NCI-H2227 (cell line): ENCODE data around the gene EFHB.
"Not testable (repeated sequence)": the region's sequence is repeated elsewhere in the genome, so short reads cannot be mapped to it uniquely, and the experiment has no call there.

Source experiments
- DNase-seq: peaks from one replicate; lab custom pipeline; 2025; ENCODE audit not compliant: unreplicated experiment; lab: John Stamatoyannopoulos, UW

The EFHB gene

GRCh38 chr3:19934098-19934566 lies at the start of gene EFHB:
EFHB (minus strand) TSS chr3:19934217; CDS start chr3:19934018, 199 bp downstream.
- peak; percentile 81 for DNase-seq

- DNase-seq, result no peak
Measured at GRCh38 chr3:19972054-19972453, 38.0 kb upstream of the EFHB start.

- no peak for DNase-seq
Measured at GRCh38 chr3:19970327-19970726, 36.3 kb upstream of the EFHB start.

GRCh38 chr3:19967812-19968211 lies 33.8 kb upstream of the EFHB start:
- DNase-seq, result no peak

- DNase-seq, result no peak
Measured at GRCh38 chr3:19967208-19967607, 33.2 kb upstream of the EFHB start.

- DNase-seq, result no peak
Measured at GRCh38 chr3:19961960-19962359, 27.9 kb upstream of the EFHB start.

GRCh38 chr3:19960696-19961095 lies 26.7 kb upstream of the EFHB start:
- no peak for DNase-seq

GRCh38 chr3:19959505-19959904 lies 25.5 kb upstream of the EFHB start:
- DNase-seq, result no peak

GRCh38 chr3:19957354-19957753 lies 23.3 kb upstream of the EFHB start:
- DNase-seq, result not testable (repeated sequence)

GRCh38 chr3:19954676-19955075 lies 20.7 kb upstream of the EFHB start:
- no peak for DNase-seq

GRCh38 chr3:19950316-19950715 lies 16.3 kb upstream of the EFHB start:
- no peak for DNase-seq

GRCh38 chr3:19948226-19948591 lies 14.2 kb upstream of the EFHB start:
- no peak for DNase-seq

- DNase-seq, result peak; percentile 45
Measured at GRCh38 chr3:19947549-19948225, 13.7 kb upstream of the EFHB start.

- DNase-seq, result peak; percentile 97
Measured at GRCh38 chr3:19946832-19947548, 13.0 kb upstream of the EFHB start, which contains the start of gene RAB5A. RAB5A (plus strand) TSS chr3:19947097; CDS start chr3:19950899, 3,802 bp downstream.

GRCh38 chr3:19945969-19946831 lies 12.2 kb upstream of the EFHB start:
- peak; percentile 77 for DNase-seq

- peak; percentile 40 for DNase-seq
Measured at GRCh38 chr3:19945534-19945933, 11.5 kb upstream of the EFHB start.

GRCh38 chr3:19940643-19941042 lies 6.6 kb upstream of the EFHB start:
- no peak for DNase-seq

- no peak for DNase-seq
Measured at GRCh38 chr3:19938295-19938627, 4.2 kb upstream of the EFHB start.

GRCh38 chr3:19937459-19938294 lies 3.7 kb upstream of the EFHB start:
- no peak for DNase-seq

- no peak for DNase-seq
Measured at GRCh38 chr3:19932422-19932821, 1.6 kb downstream of the EFHB start.

GRCh38 chr3:19931767-19932188 lies 2.2 kb downstream of the EFHB start:
- DNase-seq, result no peak
